H1 (cell line): ENCODE results near the gene FSD1. TPM values are rescaled to one million over a fixed set of nuclear protein-coding genes. Genes with fewer than 3 reads are reported as not detected.

ENCODE experiments used
- BCL11A ChIP-seq, 2 experiments: IDR thresholded peaks; one replicate each; pipeline ENCODE4 v1.6.1; 2011; ENCODE audit warnings: low read depth in 2 of 2, low read length in 2 of 2, mild to moderate bottlenecking in 2 of 2
- EZH2 ChIP-seq: fragments of 200-600 bp; sonication (generic); IDR thresholded peaks from 2 replicates; pipeline ENCODE4 v1.7.1; 2012; ENCODE audit warnings: low read depth, mild to moderate bottlenecking, moderate library complexity, low read length, inconsistent platforms; ENCODE audit not compliant: severe bottlenecking
- GABPA ChIP-seq: IDR thresholded peaks from 2 replicates; pipeline ENCODE4 v1.6.1; 2011; ENCODE audit warnings: mild to moderate bottlenecking, low read length, moderate library complexity, borderline replicate concordance; ENCODE audit not compliant: insufficient read depth
- KDM1A ChIP-seq: fragments of 200-600, 300-600 bp; sonication (generic); IDR thresholded peaks from 2 replicates; pipeline ENCODE4 v1.7.1; 2016; ENCODE audit warnings: mild to moderate bottlenecking, low read length, borderline replicate concordance
- SAP30 ChIP-seq: fragments of 300-600 bp; sonication (generic); IDR thresholded peaks from 2 replicates; pipeline ENCODE4 v1.7.1; 2012; ENCODE audit warnings: low read length, moderate library complexity, mild to moderate bottlenecking, inconsistent platforms; ENCODE audit not compliant: insufficient read depth, insufficient replicate concordance
- SP1 ChIP-seq: IDR thresholded peaks from 2 replicates; pipeline ENCODE4 v1.6.1; 2011; ENCODE audit warnings: low read depth, low read length
- SUZ12 ChIP-seq: fragments of 200-600 bp; sonication (generic); IDR thresholded peaks from 2 replicates; pipeline ENCODE4 v1.6.1; 2012; ENCODE audit warnings: mild to moderate bottlenecking, inconsistent platforms, low read length, moderate library complexity, mixed read lengths
- YY1 ChIP-seq: IDR thresholded peaks from 2 replicates; pipeline ENCODE4 v1.6.1; 2011; ENCODE audit warnings: low read depth, mild to moderate bottlenecking, low read length
- polyA plus RNA-seq, 7 experiments: library from polyadenylated mRNA; depleted of rRNA in 3 of 7; stranded (reverse) in 5 of 7; unstranded in 2 of 7; fragments of >200 nt in 5 of 7; fragments of 200-250 nt in 2 of 7; gene quantifications; 1 replicate in 5 of 7; 2 replicates in 1 of 7; 4 replicates in 1 of 7; pipeline versions ENCODE4 v1.2.1 to v1.2.3, GENCODE V29; 2011 to 2013; ENCODE audit warnings: missing spikeins in 2 of 7, mixed read lengths in 2 of 7
- total RNA-seq: library from RNA; stranded (reverse); fragmentation: NEBNext Ultra II Directional; extraction: Animal tissue kit (Norgen Biotek cat#: 25700); gene quantifications from 2 replicates; pipeline ENCODE4 v1.2.1, GENCODE V29; 2021

Gene FSD1
- total and polyA plus RNA-seq, 2 of the 8 experiments (the other 6 are each of a cell fraction or from before 2014, with no cell fraction given), result 58.8 to 181 TPM

DNA sequence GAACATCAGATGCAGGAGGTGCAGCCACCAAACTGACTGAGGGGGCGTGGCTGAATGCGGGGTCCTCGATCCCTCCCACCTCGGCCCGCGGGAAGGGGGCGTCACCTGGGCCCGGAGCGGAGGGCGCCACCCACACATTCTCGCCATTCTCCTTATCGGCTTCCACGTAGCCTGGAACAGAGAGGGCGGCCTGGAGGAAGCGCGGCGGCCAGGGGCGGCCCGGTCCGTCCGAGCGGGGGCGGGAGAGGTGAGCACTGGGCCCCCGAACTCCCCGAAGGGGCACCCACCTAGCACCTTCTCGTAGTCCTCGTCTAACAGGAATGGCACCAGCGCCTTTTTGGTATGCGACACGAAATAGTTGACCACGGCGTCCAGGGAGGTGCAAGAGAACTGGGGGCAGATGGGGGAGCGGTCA, 22.4 kb downstream of the FSD1 start (continued):
- TF ChIP-seq KDM1A (peak; percentile 64; the same call in 1 of the 2 replicates), EZH2 (no peak), SUZ12 (no peak), SAP30 (peak; percentile 54), BCL11A (IDR thresholded peaks at IDR 0.05; ENCODE audit: low read depth in 2 of 2, low read length in 2 of 2) (no peak), SP1 (0 out of 2 replicates have a peak, but pooled peaks have one; percentile 32), GABPA (0 out of 2 replicates have a peak, but pooled peaks have one; percentile 33), YY1 (no peak)
- TF ChIP-seq, all 59 proteins: peak for 10
